GM18951 (cell line): Measurements from ENCODE around the gene SIRT6.

Source experiments
- POLR2A ChIP-seq: IDR thresholded peaks from 4 replicates; pipeline ENCODE4 v1.6.1; 2011; ENCODE audit warnings: mild to moderate bottlenecking; ENCODE audit not compliant: insufficient read length, insufficient read depth; ENCODE audit errors: extremely low read depth
- in situ Hi-C: fragments of 300-500 bp; cut with MboI; formaldehyde crosslinking; loops from one replicate; pipeline ENCODE4 v1.12.0; 2022; ENCODE audit warnings: low sequenced_read_pairs, mixed read lengths, inconsistent platforms; ENCODE audit not compliant: unreplicated experiment

SIRT6 gene

DNA sequence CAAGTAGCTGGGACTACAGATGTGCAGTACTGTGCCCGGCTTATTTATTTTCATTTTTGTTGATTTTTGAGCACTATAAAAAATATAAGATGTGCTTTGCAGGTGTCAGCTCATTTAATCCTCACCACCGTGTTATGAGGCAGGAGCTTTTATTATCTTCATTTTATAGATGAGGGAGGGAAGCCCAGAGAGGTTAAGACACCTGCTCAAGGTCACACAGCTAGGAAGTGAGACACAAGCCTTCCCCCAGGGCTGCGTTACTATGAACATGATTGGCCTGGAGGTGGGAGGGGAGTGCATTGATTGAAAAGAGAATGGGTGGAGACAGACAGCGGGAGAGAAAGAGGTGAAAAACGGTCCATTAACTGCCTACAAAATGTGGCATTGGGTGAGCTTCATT lies 7.3 kb upstream of the SIRT6 start:
- in situ Hi-C loops, result no loop called here
- no peak for TF ChIP-seq POLR2A

DNA sequence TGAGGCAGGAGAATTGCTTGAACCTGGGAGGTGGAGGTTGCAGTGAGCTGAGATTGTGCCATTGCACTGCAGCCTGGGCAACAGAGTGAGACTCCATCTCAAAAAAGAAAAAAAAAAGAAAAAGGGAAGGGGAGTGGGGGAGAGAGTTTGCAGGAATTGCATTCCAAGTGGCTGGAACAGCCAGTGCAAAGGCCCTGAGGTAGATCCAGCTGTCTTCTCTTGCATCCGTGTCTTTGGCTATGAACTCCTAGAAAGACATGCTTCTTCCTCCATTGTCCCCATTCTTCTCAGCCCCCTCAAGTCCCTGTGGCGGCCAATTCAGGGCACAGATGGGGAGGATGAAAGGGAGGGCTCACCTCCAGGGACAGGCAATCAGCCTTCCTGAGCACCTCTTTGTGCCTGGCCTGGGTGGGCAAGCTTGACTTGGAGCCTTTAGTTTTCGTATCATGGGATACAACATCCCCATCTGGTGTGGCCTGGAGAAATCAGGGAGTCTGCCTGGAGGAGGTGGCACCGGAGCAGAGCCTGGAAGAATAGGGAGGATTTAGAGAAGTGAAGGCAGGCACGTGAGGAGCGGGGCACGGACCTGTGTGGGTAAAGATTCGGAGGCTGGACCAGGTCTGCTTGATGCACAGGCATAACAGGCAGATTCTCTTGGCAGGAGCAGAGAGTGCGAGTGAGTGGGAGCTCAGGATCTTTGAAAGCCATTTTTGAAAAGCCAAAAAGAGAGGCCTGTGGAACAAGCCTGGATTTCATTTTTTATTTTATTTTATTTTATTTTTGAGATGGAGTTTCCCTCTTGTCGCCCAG lies 5.2 kb upstream of the SIRT6 start:
- in situ Hi-C loops, result no loop called here
- no peak for TF ChIP-seq POLR2A

DNA sequence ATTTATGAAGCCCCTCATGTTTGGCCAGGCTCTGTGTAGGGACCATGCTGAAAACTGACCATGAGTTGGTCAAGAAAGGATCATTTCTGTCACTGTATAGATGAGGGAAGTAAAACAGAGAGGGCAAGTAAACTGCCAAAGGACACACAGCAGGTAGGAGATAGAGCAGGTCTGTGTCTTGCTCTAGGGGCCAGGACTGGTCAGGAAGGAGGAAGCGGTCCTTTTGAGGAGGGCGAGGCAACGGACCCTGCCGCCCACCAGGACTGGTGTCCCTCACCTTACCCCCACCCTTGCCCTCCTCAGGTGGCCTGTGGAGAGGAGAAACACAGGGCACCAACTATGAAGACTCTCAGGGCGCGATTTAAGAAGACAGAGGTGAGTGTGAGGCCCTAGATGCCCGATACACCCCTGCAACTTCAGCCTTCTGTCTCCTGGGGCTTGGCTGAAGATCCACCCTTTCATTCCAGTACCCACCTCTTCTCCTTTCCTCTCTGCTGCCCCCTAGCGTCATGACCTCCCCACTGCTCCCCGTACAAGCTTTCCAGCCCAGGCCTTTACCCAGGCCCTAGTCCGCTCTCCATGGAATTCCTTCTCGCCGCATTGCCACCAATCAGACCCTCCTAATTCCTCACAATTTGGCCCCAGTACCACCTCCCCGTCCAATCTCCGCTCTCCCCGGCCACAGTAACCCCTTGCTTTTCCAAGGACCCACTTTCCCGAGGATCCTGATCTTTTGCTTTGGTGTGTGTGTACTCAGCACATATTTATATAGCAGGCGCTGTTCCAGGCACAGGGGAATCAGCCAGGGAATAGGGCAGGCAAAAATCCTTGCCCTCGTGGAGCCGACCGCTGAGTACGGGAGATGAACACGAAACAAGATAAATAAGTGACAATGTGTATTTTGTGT lies 4.0 kb upstream of the SIRT6 start:
- TF ChIP-seq POLR2A, result no peak

DNA sequence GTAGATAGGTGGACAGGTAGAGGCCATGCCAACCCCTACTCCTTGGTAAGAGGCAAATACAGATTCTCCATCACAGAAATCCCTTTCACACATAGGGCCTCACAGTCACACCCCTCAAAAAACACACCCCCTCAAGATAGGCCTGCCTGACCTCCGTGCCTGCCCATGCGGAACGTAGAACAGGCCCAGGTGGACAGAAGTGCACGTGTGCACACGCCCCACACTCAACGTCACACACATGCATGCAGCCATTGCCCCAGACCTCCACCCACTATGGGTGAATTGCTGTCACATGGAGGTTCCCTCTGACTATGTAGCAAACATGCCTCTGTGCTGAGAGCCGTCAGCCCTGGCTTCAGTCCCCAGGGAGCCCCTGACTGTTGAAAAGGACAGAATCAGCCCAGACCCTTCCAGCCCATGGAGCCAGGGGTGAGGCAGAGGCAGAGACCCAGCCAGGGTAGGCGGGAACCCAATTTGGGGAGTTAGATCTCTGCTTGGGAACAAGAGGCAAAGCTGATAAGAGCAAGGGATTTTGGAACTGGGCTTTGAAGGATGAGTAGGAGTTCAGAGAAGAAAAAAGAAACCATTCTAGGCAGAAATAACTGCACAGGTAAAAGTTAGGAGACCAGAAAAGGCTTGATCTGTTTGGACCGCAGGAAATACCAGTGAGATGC lies 3.2 kb upstream of the SIRT6 start:
- no peak for TF ChIP-seq POLR2A
- in situ Hi-C loops, result no loop called here

More for the DNA sequence above, 4.0 kb upstream of the SIRT6 start:
- in situ Hi-C loops, result no loop called here

DNA sequence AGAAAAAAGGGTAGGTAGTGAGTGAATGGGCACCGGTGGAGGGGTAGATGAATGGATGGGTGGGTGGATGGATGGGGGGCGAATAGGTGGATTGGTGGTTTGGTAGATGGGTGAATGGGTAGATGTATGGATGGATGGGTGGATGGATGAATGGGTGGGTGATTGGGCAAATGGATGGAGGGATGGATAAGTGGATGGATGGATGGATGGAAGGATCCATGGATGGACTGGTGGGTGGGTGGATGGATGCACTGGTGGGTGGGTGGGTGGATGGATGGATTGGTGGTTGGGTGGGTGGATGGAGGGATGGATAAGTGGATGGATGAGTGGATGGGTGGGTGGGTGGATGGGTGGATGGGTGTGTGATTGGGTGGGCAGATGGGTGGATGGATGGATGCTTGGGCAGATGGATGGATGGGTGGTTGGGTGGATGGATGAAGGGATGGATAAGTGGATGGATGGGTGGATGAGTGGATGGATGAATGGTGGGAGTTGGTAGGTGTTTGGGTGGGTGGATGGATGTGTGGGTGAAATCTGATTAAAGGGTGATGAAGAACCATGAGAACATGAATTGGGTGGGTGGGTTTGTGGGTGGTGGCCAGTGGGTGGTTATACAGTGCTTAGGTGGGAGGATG lies 2.5 kb upstream of the SIRT6 start:
- no peak for TF ChIP-seq POLR2A
- in situ Hi-C loops, result no loop called here

DNA sequence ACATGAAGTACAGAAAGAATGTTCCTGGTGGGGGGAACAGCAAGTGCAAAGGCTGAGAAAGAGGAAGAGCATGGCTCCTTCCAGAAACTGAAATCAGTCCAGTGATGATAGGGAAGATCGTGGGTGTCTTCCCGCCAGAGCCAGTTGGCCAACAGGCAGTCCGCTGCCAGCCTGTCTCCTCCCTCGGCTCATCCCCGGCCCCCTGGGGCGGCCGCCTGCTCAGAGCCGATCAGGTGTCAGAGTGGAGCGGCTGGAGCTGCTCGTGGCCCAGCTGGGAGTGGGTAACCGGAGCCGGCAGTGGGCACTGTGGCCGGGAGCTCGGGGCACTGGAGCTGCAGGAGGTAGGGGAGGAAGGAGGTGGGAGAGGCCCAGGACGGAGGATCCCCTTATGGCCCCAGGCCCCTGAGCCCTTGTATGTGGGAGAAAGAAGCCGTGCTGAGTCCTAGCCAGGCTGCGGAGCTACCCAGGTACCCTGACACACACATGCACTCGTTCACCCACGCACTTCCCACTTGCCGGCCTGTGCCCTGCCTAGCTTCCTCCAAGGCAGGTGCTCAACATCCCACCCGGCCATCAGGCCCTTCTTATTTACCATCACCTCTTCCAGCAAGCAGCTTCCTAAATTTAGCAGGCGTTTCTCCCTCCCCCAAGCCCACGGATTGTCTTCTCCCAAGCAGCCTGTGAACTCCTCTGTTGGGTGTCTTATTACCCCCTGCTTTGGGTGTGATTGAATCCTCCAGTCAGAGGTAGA lies 1.8 kb upstream of the SIRT6 start:
- no peak for TF ChIP-seq POLR2A
- in situ Hi-C loops, result no loop called here

DNA sequence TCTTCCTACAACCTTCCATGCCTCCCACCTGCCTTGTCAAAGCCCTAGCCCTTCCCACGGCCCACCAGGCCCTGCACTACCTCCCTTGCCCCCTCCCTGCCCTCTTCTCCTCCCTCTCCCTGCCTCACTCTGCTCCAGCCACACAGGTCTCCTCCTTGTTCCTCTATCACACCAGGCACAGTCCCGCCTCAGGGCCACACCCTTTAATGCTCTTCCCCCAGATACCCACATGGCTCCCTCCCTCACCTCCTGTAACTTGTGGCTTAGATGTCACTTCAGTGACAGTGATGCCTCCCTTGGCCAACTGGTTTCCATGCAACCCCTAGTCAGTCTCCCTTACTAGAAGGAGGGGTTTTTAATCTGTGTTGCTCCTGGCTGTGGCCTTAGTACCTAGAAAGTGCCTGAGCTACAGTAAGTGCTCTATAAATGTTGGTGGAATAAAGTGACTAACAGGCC lies 1.3 kb downstream of the SIRT6 start:
- no peak for TF ChIP-seq POLR2A
- in situ Hi-C loops, result no loop called here

DNA sequence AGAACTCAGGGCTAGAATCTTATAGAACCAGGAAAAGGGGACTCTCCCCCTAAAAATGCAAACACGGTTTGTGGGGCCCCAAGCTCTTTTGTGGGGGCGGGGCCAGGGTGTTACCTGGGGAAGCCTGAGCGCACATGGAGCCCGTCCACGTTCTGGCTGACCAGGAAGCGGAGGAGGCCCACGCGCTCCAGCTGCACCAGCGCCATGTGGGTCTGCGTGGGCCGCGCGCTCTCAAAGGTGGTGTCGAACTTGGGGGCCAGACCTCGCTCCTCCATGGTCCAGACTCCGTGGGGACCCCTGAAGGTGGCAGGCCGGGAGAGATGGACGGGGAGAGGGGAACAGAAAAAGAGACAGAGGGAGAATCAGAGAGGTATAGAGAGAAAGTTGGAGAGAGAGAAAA lies 3.4 kb downstream of the SIRT6 start:
- no peak for TF ChIP-seq POLR2A
- in situ Hi-C loops, result no loop called here

DNA sequence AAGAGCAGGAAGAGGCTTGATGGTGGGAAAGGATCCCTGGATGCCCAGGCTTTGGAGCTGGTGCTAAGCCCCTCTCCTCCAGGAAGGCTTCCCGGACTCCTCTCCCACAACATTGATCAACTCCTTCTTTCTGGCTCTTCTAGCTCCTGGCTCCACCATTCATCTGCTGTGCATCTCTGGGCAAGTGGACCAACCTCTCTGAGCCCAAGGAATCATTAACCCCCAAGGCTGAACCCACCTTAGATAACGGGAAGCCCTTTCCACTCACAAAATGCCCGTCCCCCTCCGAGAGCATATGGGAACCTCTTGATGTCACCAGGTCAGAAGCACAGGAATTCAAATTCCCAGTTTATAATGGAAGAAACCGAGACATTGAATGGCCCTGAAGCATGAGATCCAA lies 5.2 kb downstream of the SIRT6 start:
- in situ Hi-C loops, result no loop called here
- no peak for TF ChIP-seq POLR2A

DNA sequence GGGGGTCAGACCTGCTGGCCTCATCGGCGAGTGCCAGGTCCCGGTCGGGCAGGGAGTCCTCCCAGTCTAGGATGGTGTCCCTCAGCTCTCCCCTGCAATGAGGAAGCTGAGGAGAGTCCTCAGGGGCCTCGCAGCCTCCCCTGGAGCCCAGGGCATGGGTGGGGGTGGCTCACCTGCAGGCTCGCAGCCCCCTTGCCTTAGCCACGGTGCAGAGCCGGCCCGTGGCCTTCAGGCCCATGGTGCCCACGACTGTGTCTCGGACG lies 6.8 kb downstream of the SIRT6 start:
- in situ Hi-C loops, result no loop called here

DNA sequence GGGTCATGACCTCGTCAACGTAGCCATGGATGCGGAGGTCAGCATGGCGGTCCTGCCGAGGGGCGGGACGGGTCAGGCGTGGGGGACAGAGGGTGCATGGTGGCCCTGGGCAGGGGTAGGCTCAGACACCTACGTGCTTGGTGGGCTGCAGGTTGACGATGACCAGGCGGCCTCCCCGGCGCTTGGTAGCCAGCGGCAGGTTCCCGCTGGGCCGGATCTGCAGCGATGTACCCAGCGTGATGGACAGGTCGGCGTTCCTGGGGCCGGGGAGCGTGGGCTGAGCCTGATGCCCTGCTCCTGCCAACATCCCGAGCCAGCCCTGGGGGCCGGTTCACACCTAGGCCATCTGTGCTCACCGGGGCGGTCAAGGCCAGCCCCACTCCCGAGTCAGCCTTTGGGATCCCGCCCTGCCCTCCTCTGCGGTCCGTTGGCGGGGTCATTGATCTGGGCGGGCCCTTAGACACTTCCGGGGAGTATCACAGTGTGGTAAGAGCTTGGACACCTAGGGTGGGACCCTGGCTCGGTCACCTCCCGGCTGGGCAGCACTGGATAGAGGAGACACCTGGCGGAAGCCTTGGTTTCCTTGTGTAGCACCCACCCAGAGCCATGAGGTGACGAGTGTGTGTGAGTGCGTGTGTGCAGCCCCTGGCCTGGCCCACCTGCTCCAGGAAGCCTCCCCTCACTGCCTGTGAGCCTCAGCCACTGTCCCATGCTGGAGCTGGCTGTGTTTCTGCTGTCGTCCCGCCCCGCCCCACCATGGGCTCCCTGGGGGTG lies 7.3 kb downstream of the SIRT6 start:
- no peak for TF ChIP-seq POLR2A
- in situ Hi-C loops, result no loop called here

More for the DNA sequence above, 6.8 kb downstream of the SIRT6 start:
- no peak for TF ChIP-seq POLR2A

DNA sequence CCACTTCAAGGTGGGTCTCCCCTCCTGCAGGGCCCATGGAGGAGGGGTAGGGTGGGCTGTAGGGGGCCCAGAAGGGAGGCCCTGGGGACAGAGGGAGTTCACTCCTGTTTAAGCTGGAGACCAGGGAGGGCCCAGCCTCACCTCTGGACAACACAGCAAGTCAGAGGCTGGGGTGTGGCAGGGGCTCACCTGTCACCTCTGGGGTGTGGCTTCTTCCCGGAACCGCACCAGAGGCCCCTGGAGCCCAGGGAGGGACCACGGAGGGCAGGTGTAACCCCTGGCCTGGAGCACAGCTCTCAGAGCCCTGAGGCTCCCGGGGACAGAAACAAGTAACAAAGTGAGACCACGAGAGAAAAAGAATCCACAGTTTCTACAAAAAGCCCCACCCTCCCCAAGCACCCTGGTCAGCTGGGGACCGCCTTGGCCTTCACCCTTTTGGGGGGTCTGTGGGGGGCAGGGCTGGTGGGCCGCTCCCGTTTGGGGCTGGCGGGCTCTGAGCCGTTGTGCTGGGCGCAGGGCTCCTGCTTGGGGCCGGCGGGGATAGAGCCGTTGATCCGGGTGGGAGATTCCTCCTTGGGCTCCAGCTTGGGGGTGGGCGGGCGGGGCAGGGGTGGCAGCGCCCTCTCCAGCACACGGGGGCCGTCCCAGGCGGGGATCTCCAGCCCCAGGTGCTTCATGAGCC lies 8.0 kb downstream of the SIRT6 start:
- TF ChIP-seq POLR2A, result no peak
- in situ Hi-C loops, result no loop called here
